AG09309 (cell line): ENCODE data around the gene DROSHA.

Source experiments
- DNase-seq: peaks from one replicate; pipeline ENCODE4 v3.0.0-alpha.2; 2010; ENCODE audit warnings: low read depth
- H3K4me3 ChIP-seq: 2 replicates; pipeline ENCODE4 v1.5.1; 2011; ENCODE audit warnings: mild to moderate bottlenecking, low read depth, low read length, moderate library complexity; ENCODE audit not compliant: control insufficient read depth
- CTCF ChIP-seq: IDR thresholded peaks from 2 replicates; pipeline ENCODE4 v1.5.1; 2011; ENCODE audit warnings: mild to moderate bottlenecking, low read depth, low read length, inconsistent platforms; ENCODE audit not compliant: insufficient read depth, control insufficient read depth; ENCODE audit errors: missing control alignments

The DROSHA gene

GRCh38 chr5:31361234-31361633 lies 170.7 kb downstream of the DROSHA start:
- H3K4me3 ChIP-seq, result no peak overlapping the region
- DNase-seq, result no peak
- TF ChIP-seq CTCF, result no peak

- TF ChIP-seq CTCF, result no peak
- no peak for DNase-seq
- H3K4me3 ChIP-seq, result no peak overlapping the region
Observed at GRCh38 chr5:31359839-31360238, 172.1 kb downstream of the DROSHA start.

- TF ChIP-seq CTCF, result no peak
- DNase-seq, result no peak
- no peak overlapping the region for H3K4me3 ChIP-seq
Observed at GRCh38 chr5:31357038-31357437, 174.9 kb downstream of the DROSHA start.

GRCh38 chr5:31355337-31355736 lies 176.6 kb downstream of the DROSHA start:
- no peak for DNase-seq
- no peak overlapping the region for H3K4me3 ChIP-seq
- no peak for TF ChIP-seq CTCF
